Ureter (tissue), 1 donor: ENCODE measurements around the gene FAAP100. TPM values are rescaled to one million over a fixed set of nuclear protein-coding genes. Genes with fewer than 3 reads are reported as not detected.

Experiments used
- DNase-seq: peaks from one replicate; pipeline ENCODE4 v3.0.0-alpha.2; 2020; ENCODE audit warnings: low spot score
- total RNA-seq: library from RNA; stranded (reverse); gene quantifications from one replicate; pipeline ENCODE4 v1.2.4, GENCODE V29; 2023
- donor health status: DM: yes; HTN: yes; CAD: no.

The FAAP100 gene
- total RNA-seq, 1 donor from 2014 or later: 37.1 TPM

DNA sequence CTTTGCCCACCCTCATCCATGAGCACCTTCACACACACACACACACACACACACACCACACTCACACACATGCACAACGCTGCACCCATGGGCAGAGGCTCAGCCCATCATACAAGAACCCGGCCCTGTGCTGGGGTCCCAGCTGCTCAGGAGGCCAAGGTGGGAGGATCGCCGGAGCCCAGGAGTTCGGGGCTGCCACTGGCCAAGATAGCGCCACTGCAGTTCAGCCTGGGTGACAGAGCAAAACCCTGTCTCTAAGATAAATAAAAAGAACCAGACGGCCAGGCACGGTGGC lies 27.3 kb downstream of the FAAP100 start:
- no peak for DNase-seq

- no peak for DNase-seq
Observed at GRCh38 chr17:81524039-81524864, 27.9 kb downstream of the FAAP100 start.

DNA sequence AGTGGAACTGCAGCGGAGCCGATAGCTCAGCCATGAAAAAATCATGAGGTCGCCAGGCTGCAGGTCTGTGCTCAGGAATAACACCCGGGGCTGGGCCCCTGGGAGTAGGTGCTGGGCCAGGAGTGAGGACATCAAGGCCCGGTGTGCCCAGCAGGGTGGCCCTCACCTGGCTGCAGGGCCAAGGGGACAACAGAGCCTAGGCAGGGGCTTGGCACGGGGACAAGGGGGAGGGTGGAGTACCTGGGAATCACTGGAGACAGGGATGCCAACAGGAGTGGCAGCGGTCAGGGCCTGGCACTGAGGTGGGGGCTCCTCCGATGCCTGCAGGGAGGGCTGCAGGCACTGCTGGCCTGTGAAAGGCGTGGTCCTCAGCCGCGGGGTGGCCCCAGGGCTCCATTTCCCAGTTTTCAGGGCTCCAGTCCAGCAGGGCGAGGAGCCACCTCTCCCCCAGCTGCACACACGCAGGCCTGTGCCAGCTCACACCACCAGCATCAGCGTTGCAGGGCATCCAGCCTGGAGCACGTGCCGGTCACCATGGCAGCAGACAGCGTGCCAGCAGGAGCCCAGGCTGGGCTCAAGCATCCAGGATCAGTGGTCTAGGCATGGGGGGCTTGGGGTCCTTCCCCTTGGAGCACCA lies 28.6 kb downstream of the FAAP100 start:
- no peak for DNase-seq

DNA sequence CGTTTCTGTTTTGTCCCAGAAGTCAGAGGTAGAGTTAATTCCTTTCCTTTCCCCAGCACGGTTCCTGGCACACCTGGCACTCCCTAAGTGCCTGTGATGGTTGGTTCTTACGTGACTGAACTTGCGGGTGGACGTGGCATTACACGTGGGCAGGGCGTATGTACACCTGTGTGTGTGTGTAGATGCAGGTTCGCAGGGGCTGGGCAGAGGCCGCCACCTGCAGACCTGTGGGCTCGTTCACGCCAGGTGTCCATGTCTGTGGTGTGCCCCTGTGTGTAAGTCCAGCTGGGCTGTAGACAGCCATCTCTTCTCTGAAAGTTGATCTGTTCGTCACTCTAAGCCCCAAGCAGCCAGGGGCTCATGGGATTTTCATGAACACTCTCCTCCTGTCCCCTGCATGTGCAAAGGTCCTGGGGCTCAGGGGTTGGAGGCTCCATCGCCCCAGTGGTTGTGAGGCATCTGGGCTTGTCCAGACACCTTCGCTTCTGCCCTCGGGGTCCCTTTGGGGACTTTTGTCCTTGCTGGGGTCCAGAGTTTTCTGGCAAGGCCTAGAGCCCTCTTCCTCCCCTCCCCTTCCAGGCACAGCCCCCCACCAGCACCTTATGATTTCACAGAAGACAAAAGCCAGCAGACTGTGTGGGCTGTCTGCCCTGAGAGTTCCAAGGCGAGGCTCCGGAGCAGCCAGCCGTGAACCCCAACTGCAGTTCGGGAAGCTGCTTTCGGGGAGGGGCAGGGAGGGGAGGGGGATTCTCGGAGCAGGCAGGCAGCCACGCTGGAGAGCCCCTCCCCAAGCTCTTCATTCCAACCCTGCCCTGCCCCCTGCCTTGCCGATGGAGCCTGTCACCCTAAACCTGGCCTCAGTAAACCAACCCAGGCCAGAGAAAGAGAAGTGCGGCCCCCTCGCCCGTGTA lies 29.4 kb downstream of the FAAP100 start:
- no peak for DNase-seq

GRCh38 chr17:81520021-81520901 lies 31.9 kb downstream of the FAAP100 start:
- no peak for DNase-seq

GRCh38 chr17:81519284-81520020 lies 32.7 kb downstream of the FAAP100 start:
- DNase-seq: peak; percentile 73

GRCh38 chr17:81518785-81519283 lies 33.3 kb downstream of the FAAP100 start:
- no peak for DNase-seq

DNA sequence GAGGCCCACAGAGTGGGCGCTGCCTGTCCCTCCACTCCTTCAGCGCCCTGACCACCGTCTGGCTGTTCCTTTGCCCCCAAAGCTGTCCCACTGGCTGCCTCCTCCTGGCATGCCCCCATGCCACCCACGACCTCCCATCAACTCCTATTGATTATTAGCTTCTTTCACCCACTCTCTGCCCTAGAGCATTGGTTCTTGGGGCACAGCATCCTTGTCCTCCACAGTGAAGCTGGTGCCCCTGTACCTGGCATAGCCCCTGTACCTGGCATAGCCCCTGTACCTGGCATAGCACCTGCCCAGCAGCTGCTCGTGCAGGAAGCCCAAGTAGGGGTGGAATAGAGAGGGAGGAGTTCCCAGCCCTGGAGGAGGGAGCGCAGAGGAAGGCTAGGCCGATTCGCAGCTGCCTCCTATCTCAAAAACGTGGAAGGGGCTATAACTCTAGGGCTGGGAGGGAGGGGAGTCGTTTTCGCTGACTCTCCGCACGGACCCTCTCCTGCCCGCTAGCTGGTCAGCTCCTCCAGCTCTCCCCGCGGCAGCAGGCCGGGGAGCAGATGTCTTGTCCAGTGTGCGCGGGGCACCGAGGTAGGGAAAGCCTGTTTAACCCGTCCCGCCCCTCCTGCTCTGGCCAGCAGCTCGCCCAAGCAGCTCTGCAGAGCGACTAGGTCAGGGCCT lies 33.9 kb downstream of the FAAP100 start:
- DNase-seq: no peak

DNA sequence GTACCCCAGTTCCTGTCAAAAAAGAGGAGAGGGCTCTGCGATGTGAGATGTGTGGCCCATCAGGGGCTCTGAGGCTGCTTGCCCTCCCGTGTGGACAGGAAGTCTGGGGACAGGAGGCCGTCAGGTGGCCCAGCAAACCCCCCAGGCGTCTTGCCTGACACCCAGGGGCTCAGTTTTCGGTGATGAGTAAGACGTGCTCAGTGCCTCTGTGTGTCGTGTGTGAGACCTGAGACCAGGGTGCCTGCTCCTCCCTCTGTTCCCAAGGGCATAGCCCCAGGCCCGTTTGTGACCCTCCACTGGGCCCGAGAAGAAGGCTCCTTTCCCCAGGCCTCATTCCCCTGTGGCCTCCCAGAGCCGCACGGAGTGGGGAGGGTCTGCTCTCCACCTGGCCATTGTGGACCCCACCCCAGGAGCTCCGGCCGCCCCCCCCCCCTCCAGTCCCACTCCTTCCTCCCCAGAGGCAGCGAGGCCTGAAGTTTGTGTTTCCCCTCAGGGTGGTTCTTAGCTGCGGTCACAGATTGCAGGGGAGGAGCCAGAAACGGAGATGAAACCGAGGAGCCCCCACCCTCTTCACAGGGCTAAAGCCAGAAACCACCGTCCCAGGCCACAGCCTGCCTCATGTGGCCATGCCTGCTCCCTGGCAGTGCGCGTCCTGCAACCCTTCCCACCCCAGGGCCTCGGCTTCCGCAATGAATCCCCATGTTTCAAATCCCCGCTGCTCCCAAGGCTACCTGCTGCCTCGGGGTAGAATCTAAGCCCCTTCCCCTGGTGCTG lies 34.6 kb downstream of the FAAP100 start:
- DNase-seq: no peak

GRCh38 chr17:81517009-81517338 lies 35.2 kb downstream of the FAAP100 start:
- DNase-seq: no peak

GRCh38 chr17:81516439-81516838 lies 35.7 kb downstream of the FAAP100 start:
- no peak for DNase-seq

DNA sequence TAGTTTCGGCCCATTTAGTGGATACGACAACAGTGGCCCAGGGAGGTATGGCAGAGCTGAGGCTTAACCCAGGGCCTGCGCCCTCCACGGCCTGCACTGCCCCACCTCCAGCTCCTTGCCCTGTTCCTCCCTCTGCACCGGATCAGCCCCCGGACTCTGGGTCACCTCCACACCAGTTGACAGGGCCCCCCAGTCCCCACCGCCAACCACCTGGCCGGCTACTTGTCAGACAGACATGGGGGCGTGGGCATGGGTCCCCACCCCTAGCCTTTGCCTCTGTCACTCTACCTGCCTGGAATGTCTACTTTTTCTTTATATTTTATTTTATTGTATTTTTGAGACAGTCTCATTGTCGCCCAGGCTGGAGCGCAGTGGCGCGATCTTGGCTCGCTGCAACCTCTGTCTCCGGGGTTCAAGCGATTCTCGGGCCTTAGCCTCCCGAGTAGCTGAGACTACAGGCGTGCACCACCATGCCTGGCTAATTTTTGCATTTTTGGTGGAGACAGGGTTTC lies 36.6 kb downstream of the FAAP100 start:
- DNase-seq: no peak

DNA sequence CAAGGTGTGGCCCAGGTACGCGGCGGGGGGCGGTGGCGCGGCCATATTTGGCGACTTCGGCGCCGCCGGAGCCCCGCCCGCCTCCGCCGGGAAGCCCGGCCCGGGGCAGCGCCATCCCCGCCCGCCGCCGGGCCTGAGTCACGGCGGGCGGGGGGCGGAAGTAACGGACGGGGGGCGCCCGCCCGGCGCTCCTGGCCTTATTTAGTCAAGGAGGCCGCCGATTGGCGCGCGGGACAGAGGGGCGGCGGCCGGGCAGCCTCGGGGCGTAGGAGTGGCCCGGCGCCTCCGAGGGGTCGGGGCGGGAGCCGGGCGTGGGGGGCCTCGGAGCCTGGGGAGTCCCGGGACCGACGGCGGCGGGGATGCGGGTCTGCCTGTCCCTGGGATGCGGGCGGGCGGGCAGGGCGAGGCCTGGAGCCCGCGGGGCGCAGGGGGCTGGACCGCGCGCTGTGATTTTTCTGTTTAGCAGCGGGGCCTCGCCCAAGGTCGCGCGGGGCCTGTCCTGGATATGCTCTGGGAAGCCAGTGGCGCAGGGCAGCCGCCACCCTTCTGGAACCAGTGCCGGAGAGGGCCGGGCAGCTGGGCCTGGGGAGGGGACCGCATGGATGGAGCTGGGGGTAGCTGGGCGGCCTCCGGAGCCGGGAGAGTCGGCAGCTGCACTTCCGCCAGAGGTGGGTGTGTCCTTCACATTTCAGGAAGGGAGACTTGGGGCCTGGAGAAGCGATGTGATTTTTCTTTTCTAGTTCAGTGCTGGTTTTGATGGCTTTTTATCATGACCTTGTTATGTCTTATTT lies 37.2 kb downstream of the FAAP100 start:
- DNase-seq: peak; percentile 84

DNA sequence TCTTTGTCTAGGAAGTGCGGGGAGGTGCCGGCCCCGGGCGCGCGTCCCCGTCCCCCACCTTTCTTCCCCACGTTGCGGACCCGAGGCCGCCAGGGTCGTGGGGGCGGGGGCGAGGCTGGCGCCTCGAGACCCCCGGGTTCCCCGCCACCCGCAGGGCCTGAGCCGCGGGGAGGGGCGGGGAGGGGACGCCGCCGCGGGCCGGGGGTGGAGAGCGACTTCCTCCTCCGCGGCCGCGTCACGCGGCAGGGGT lies 37.7 kb downstream of the FAAP100 start:
- no peak for DNase-seq

DNA sequence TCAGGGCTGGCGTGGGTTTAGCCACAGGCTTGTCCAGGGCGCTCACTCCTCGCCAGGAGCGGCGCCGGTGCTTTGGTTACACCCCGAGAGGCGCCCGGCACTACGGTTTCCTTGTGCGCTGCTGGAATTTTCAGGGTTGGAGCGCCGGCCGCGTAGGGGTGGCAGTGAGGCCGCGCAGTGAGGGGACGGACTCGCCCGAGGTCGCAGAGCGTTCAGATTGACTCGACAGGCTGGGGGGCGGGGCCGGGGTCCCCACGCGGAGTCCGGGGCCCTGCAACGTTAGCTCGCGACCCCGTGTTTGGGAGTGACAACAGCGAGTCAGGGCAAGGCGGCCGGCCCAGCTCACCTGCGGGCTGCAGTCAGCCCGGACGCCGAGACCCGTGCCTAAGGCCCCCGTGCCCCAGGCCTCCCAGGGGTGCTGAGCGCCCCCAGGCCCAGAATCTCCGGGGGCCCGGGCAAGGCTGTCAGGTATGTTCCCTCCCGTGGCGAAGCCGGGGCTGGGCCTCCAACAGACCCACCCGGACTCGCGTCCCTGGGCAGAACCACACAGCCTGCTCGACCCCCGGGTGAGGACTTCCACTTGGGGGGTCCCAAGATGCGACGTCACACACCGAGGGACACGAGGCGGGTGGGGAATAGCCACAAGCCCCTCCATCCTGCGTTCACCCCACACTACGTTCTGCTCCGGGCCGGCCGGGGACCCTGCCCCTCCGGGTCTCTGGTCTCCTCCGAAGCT lies 38.2 kb downstream of the FAAP100 start:
- DNase-seq: peak; percentile 77

- DNase-seq: peak; percentile 85
Observed at GRCh38 chr17:81513372-81513752, 38.8 kb downstream of the FAAP100 start.

- DNase-seq: peak; percentile 96
Observed at GRCh38 chr17:81512562-81513371, 39.4 kb downstream of the FAAP100 start, which contains the start of gene ACTG1. ACTG1 (minus strand) TSS chr17:81512799; CDS start chr17:81512354, 445 bp downstream.
